Nephron progenitor cell (in vitro differentiated cells): ENCODE measurements around the gene TIAM2.

Experiments used
- DNase-seq: peaks from one replicate; pipeline ENCODE4 v3.0.0; 2021
- H3K27ac Mint-ChIP-seq: 2 replicates; pipeline ENCODE4 v1.8.0; 2021; ENCODE audit warnings: mild to moderate bottlenecking, moderate library complexity, mixed read lengths
- H3K27me3 Mint-ChIP-seq: 2 replicates; pipeline ENCODE4 v1.8.0; 2021; ENCODE audit warnings: mild to moderate bottlenecking, low read depth, mixed read lengths; ENCODE audit not compliant: poor library complexity
- H3K36me3 Mint-ChIP-seq: 2 replicates; pipeline ENCODE4 v1.8.0; 2021; ENCODE audit warnings: low read depth, mixed read lengths
- H3K4me1 Mint-ChIP-seq: 2 replicates; pipeline ENCODE4 v1.8.0; 2021; ENCODE audit warnings: mixed read lengths
- H3K4me3 Mint-ChIP-seq: 2 replicates; pipeline ENCODE4 v1.8.0; 2021; ENCODE audit warnings: mild to moderate bottlenecking, moderate library complexity, mixed read lengths
- H3K9me3 Mint-ChIP-seq: 2 replicates; pipeline ENCODE4 v1.8.0; 2021; ENCODE audit warnings: mild to moderate bottlenecking, moderate library complexity, mixed read lengths
- TF ChIP-seq, protein P1 (sequence below): fragments of 200-600 bp; sonication (generic); IDR thresholded peaks from 2 replicates; pipeline ENCODE4 v1.5.0; 2021; ENCODE audit warnings: antibody characterized with exemption

TIAM2 gene

DNA sequence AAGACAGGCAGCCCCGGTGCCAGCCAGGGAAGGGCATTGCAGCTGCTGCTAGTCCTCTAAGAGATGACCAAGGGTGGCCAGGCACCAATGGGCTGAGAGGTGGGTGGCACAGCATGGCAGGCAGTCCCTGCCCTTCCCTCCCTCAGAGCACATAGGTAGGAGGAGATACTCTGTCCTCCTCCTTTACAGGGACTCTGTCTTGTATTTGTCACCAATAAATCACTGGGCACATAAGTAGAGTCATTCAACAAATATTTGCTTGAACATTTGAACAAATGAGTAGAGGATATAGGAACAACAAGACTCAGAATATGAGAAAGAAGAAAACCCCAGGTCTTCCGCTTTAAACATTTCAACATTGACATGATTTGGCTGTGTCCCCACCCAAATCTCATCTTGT, 199.3 kb downstream of the TIAM2 start:
- Mint-ChIP-seq H3K4me1 (peaks cover 18% of the 10 kb centered on the region), H3K27ac (no peak overlapping the region), H3K4me3 (no peak overlapping the region), H3K27me3 (peaks cover 8% of the 10 kb centered on the region), H3K36me3 (peaks cover 16% of the 10 kb centered on the region), H3K9me3 (peaks cover 12% of the 10 kb centered on the region)
- TF ChIP-seq, protein P1, sequence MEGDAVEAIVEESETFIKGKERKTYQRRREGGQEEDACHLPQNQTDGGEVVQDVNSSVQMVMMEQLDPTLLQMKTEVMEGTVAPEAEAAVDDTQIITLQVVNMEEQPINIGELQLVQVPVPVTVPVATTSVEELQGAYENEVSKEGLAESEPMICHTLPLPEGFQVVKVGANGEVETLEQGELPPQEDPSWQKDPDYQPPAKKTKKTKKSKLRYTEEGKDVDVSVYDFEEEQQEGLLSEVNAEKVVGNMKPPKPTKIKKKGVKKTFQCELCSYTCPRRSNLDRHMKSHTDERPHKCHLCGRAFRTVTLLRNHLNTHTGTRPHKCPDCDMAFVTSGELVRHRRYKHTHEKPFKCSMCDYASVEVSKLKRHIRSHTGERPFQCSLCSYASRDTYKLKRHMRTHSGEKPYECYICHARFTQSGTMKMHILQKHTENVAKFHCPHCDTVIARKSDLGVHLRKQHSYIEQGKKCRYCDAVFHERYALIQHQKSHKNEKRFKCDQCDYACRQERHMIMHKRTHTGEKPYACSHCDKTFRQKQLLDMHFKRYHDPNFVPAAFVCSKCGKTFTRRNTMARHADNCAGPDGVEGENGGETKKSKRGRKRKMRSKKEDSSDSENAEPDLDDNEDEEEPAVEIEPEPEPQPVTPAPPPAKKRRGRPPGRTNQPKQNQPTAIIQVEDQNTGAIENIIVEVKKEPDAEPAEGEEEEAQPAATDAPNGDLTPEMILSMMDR = no peak
- DNase-seq = no peak

DNA sequence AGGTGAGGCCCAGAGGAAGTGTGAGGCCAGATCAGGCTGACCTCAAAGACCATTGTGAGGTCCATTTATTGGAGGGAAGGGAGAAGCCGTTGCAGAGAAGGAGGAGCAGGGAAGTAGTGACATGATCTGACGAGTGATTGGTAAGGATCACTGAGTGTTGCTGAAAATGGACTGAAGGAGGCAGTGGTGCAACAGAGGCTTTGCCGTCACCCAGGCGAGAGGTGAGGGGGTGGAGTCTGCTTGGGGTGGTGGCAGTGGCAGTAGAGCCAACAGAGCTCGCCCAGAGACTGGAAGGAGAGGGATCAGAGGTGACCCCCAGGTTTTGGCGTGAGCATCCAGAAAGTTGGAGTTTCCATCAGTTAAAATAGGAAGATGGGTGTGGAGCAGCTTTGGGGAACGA, 200.8 kb downstream of the TIAM2 start:
- Mint-ChIP-seq H3K27me3 (peaks cover 8% of the 10 kb centered on the region), H3K27ac (peak overlapping the region; percentile 8), H3K9me3 (peaks cover 14% of the 10 kb centered on the region), H3K4me3 (no peak overlapping the region), H3K36me3 (peaks cover 16% of the 10 kb centered on the region), H3K4me1 (peaks cover 10% of the 10 kb centered on the region)
- TF ChIP-seq, protein P1 = no peak
- no peak for DNase-seq

DNA sequence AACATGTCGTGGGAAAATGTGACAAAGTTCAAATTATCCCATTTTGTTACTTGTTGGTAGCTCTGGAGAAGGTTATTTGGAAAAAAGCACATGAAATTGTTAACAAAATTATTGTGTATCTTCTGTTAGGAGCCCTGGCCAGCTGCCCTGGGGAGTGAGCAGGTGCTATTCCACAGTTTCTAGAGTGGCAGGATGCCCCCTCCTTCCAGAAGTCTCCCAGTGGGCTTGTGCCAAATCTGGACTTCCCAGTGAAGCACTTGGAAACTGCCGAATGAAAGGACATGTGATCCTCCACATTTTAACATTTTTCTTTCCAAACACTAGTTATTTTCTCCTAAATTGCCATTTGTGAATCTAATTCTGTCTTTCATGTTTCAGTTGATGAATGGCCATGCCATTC, 201.8 kb downstream of the TIAM2 start:
- H3K9me3 Mint-ChIP-seq = peaks cover 13% of the 10 kb centered on the region
- peaks cover 8% of the 10 kb centered on the region for H3K27me3 Mint-ChIP-seq
- H3K4me3 Mint-ChIP-seq = no peak overlapping the region
- H3K4me1 Mint-ChIP-seq = peaks cover 17% of the 10 kb centered on the region
- no peak overlapping the region for H3K27ac Mint-ChIP-seq
- peaks cover 16% of the 10 kb centered on the region for H3K36me3 Mint-ChIP-seq
- DNase-seq = no peak
- TF ChIP-seq, protein P1 = no peak

DNA sequence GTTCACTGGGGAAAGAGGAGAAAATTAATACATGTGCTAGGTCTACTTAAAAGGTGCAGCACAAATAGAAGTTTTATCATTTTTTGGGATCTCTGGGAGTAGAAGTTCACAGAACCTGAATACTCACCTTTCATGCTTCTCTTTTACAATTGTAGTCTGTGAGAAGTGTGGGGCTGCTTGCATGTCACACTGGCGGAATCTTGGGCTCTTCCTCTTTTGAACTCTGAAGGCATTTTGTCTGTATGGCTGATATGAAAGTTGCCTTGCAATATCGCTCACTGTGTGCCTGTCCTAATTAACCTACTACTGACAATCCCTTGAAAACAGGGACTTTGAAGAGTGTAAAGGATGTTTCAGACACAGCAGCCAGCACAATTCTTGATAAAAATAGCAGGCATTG, 202.8 kb downstream of the TIAM2 start:
- Mint-ChIP-seq H3K27ac (no peak overlapping the region), H3K27me3 (peaks cover 8% of the 10 kb centered on the region), H3K36me3 (peaks cover 16% of the 10 kb centered on the region), H3K4me1 (peaks cover 18% of the 10 kb centered on the region), H3K4me3 (no peak overlapping the region), H3K9me3 (peaks cover 9% of the 10 kb centered on the region)
- DNase-seq = no peak
- TF ChIP-seq, protein P1 = no peak

DNA sequence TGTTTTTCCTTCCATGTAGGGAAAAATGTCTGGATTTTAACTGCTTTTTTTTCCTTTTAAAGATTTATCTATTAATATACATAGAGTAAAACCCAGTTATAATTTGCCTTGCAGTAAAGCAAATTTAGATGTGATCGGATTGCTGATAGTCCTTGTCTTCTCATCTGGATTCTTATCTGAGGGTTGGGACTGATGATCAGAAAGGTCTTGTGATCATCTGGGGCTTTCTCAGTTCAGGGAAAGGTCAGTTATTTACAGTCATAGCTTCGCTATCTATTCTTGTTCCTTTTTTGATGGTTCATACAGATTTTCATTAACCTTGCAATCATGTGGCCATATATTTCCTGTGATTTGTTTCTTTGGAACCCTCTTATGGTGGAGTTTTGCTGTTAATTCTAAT, 204.9 kb downstream of the TIAM2 start:
- Mint-ChIP-seq H3K9me3 (peaks cover 9% of the 10 kb centered on the region), H3K4me1 (peaks cover 18% of the 10 kb centered on the region), H3K4me3 (no peak overlapping the region), H3K27me3 (peaks cover 4% of the 10 kb centered on the region), H3K27ac (peak overlapping the region; percentile 33), H3K36me3 (peaks cover 16% of the 10 kb centered on the region)
- TF ChIP-seq, protein P1 = no peak
- DNase-seq = no peak

DNA sequence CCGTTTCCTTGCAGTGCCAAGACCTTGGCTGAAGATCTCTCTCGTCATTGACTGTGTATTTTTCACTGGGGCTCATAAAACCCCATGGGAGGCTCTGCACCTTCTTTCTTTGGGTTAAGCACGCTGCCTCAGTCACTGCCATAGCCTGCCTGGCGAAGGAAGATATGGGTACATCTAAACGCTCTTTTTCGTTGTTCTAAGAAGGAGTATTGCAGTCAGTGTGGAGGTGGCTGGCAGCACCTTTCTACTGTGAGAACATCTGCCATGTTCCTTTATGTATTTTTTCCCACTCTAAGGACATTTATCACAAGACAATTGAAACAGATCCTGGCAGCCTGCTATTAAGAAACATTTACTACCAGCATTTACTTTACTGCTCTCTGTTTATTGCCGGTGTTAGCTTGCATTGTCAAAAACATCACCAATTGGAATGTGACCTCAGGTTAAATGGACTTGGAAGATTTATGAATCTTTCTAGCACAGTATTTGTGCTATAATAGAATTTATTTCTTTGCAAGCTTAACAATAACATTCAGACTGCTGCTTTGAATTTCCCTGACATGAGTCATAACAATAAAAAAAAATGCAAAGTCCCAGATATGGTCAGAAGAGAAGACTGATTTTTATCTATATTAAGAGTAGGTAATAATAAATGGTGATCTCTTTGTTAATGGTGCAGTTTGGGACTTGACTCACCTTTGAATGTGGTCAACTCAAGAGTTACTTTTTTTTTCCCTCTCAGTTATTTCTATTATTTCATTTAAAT, 206.5 kb downstream of the TIAM2 start:
- no peak for DNase-seq
- Mint-ChIP-seq H3K4me3 (peak overlapping the region; percentile 8), H3K4me1 (peaks cover 18% of the 10 kb centered on the region), H3K36me3 (peaks cover 10% of the 10 kb centered on the region), H3K27ac (peak overlapping the region; percentile 81), H3K27me3 (peaks cover 4% of the 10 kb centered on the region), H3K9me3 (peaks cover 9% of the 10 kb centered on the region)
- TF ChIP-seq, protein P1 = no peak
